Breast epithelium (tissue), 4 donors: ENCODE measurements around the gene KANK3. TPM values are rescaled to one million over a fixed set of nuclear protein-coding genes. Genes with fewer than 3 reads are reported as not detected.

Experiments
- DNase-seq, 2 donors: peaks; one replicate each; pipeline ENCODE4 v3.0.0-alpha.2; 2019; ENCODE audit warnings: low spot score in 2 of 2
- H3K27ac ChIP-seq, 2 donors: fragments of 200-600 bp; sonication (generic) in 1 of 2; one replicate each; pipeline ENCODE4 v1.5.1; 2016 to 2019; ENCODE audit warnings: mild to moderate bottlenecking in 1 of 2
- H3K27me3 ChIP-seq, 2 donors: fragments of 200-600 bp; sonication (generic) in 1 of 2; one replicate each; pipeline versions ENCODE4 v1.5.1 to v1.6.0; 2017 to 2019; ENCODE audit warnings: control low read depth in 1 of 2, mild to moderate bottlenecking in 1 of 2
- H3K36me3 ChIP-seq: fragments of 200-600 bp; one replicate; pipeline ENCODE4 v1.5.1; 2019
- H3K4me1 ChIP-seq, 2 donors: fragments of 200-600 bp; sonication (generic); one replicate each; pipeline ENCODE4 v1.5.1; 2016 to 2019; ENCODE audit warnings: control low read depth in 1 of 2
- H3K4me3 ChIP-seq, 3 donors: fragments of 200-600 bp; sonication (generic); 1 replicate in 2 of 3; 2 replicates in 1 of 3; pipeline ENCODE4 v1.5.1; 2016 to 2019; ENCODE audit warnings: mild to moderate bottlenecking in 3 of 3, moderate library complexity in 2 of 3
- H3K9me3 ChIP-seq, 2 donors: fragments of 200-600 bp; sonication (generic) in 1 of 2; one replicate each; pipeline ENCODE4 v1.5.1; 2016 to 2019; ENCODE audit warnings: control low read depth in 1 of 2
- POLR2A ChIP-seq: fragments of 450-650 bp; IDR thresholded peaks from one replicate; pipeline ENCODE4 v1.6.1; 2016; ENCODE audit warnings: antibody characterized with exemption, mild to moderate bottlenecking, moderate library complexity
- POLR2AphosphoS5 ChIP-seq, 3 donors: sonication (generic); formaldehyde crosslinking; IDR thresholded peaks; one replicate each; pipeline ENCODE4 v1.6.1; 2017; ENCODE audit warnings: antibody characterized with exemption in 3 of 3
- intact Hi-C: fragments of 100-400 bp; cut with DNase I; formaldehyde crosslinking; loops from one replicate; pipeline ENCODE4 v1.15.1; 2023; ENCODE audit warnings: low total_unique reads
- total RNA-seq, 3 donors: library from RNA; depleted of rRNA; stranded (reverse); fragments of >200 nt; gene quantifications; one replicate each; pipeline ENCODE4 v1.1.0, GENCODE V29; 2016
- TF ChIP-seq, protein P1 (sequence below), 3 donors: fragments of 450-650 bp; IDR thresholded peaks; one replicate each; pipeline ENCODE4 v1.5.1; 2016 to 2017; ENCODE audit warnings: antibody characterized with exemption in 3 of 3, mild to moderate bottlenecking in 3 of 3, moderate library complexity in 3 of 3

The KANK3 gene
- total RNA-seq, 3 donors from 2014 or later = 5.6 to 26.2 (median 7.8) TPM

DNA sequence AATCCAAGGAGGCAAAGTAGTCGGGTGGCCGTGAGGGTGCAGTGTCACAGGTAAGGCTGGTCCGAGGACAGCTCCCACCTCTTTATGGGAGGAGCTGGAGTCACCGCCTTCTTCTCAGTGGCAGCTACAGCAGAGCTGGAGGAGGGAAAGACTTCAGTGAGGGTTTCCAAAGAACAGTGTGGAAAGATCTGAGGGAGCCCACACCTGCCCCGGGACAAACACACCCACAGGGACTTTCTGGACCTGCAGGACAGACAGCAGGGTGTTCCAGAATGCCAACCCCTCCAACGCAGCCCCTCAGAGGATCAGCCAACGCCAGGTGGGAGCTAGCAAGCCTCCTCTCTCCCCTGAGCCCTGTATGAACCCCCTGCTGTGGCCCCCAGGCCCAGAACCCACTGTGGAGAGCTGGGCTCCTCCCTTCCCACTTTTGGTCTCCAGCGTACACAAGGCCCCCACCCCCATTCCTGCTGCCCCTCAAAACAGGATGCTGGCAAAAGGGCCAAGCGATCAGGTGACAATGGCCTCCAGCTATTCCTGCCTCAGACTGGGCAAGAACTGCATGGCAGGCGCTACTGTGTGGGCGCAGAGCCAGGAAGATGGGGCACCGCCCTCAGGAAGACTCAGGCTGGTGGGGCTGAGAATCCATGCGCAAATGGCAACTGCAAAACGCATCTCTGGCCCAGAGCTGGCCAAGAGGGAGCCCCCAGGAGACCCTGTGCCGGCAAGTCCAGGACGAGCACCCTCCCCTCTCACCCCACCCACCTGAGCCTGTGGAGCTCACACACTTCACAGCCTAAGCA, 31.4 kb downstream of the KANK3 start:
- intact Hi-C loops = no loop called here
- no peaks in the 10 kb centered on the region for H3K9me3 ChIP-seq
- H3K4me3 ChIP-seq = peak overlapping the region in 1 of 3 donors; percentile 39
- no peaks in the 10 kb centered on the region for H3K27me3 ChIP-seq
- peak in 1 of 2 donors; percentile 83 for DNase-seq
- H3K27ac ChIP-seq = peak overlapping the region; percentile 17 to 81
- TF ChIP-seq POLR2A (no peak), POLR2AphosphoS5 (IDR thresholded peaks at IDR 0.05) (peak in 1 of 3 donors; percentile 24)
- TF ChIP-seq, protein P1, sequence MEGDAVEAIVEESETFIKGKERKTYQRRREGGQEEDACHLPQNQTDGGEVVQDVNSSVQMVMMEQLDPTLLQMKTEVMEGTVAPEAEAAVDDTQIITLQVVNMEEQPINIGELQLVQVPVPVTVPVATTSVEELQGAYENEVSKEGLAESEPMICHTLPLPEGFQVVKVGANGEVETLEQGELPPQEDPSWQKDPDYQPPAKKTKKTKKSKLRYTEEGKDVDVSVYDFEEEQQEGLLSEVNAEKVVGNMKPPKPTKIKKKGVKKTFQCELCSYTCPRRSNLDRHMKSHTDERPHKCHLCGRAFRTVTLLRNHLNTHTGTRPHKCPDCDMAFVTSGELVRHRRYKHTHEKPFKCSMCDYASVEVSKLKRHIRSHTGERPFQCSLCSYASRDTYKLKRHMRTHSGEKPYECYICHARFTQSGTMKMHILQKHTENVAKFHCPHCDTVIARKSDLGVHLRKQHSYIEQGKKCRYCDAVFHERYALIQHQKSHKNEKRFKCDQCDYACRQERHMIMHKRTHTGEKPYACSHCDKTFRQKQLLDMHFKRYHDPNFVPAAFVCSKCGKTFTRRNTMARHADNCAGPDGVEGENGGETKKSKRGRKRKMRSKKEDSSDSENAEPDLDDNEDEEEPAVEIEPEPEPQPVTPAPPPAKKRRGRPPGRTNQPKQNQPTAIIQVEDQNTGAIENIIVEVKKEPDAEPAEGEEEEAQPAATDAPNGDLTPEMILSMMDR (IDR thresholded peaks at IDR 0.05) = no peak
- H3K4me1 ChIP-seq = peaks cover 3 to 9% of the 10 kb centered on the region in 2 donors
- H3K36me3 ChIP-seq = no peaks in the 10 kb centered on the region

DNA sequence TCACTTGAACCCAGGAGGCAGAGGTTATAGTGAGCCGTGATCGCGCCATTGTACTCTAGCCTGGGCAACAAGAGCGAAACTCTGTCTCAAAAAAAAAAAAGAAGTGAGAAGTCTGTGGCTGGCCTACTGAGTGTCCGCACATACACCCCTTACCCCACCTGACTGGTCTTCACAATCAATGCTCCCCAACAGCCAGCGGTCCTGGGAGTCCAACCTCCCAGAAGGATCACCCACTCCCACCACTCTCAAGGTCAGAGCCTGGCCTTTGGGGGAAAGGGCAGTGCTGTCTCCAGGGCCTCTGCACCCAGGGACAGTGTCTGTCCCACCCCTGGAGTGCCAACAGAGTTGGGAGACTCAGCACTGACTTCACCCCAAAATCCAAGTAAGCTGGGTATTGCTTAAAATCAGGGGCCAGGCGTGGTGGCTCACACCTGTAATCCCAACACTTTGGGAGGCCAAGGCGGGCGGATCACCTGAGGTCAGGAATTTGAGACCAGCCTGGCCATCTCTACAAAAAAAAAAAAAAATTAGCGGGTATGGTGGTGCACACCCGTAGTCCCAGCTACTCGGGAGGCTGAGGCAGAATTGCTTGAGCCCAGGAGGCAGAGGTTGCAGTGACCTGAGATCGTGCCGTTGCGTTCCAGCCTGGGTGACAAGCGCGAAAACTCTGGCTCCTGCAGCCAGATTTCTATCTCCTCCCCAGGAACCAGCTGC, 32.6 kb downstream of the KANK3 start:
- no peak for TF ChIP-seq POLR2AphosphoS5 (IDR thresholded peaks at IDR 0.05)
- no peak for TF ChIP-seq POLR2A
- TF ChIP-seq, protein P1 (IDR thresholded peaks at IDR 0.05) = no peak
- Histone ChIP-seq H3K4me1 (peaks cover 3 to 9% of the 10 kb centered on the region in 2 donors), H3K36me3 (no peaks in the 10 kb centered on the region), H3K4me3 (no peak overlapping the region), H3K27ac (peak overlapping the region in 1 of 2 donors; percentile 56), H3K27me3 (no peaks in the 10 kb centered on the region), H3K9me3 (no peaks in the 10 kb centered on the region)
- intact Hi-C loops = no loop called here
- peak in 1 of 2 donors; percentile 43 for DNase-seq

DNA sequence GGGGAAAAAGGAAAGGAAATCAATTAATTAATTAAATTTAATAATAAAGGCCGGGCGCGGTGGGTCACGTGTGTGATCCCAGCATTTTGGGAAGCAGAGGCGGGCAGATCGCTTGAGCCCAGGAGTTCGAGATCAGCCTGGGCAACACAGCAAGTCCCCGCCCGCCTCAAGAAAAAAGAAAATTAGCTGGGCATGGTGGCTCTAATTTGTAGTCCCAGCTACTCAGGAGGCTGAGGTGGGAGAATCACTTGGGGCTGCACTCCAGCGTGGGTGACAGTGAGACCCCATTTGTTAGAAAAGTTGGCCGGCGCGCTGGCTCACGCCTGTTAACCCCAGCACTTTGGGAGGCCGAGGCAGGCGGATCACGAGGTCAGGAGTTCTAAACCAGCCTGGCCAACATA, 34.2 kb downstream of the KANK3 start:
- H3K27me3 ChIP-seq = no peaks in the 10 kb centered on the region
- H3K4me1 ChIP-seq = peaks cover 3 to 9% of the 10 kb centered on the region in 2 donors
- H3K36me3 ChIP-seq = no peaks in the 10 kb centered on the region
- DNase-seq = peak in 1 of 2 donors; percentile 33
- H3K27ac ChIP-seq = no peak overlapping the region
- TF ChIP-seq POLR2AphosphoS5 (IDR thresholded peaks at IDR 0.05) = no peak
- TF ChIP-seq POLR2A = no peak
- TF ChIP-seq, protein P1 (IDR thresholded peaks at IDR 0.05) = no peak
- intact Hi-C loops = no loop called here
- no peaks in the 10 kb centered on the region for H3K9me3 ChIP-seq
- H3K4me3 ChIP-seq = peak overlapping the region; percentile 57 to 74 (median 62)

DNA sequence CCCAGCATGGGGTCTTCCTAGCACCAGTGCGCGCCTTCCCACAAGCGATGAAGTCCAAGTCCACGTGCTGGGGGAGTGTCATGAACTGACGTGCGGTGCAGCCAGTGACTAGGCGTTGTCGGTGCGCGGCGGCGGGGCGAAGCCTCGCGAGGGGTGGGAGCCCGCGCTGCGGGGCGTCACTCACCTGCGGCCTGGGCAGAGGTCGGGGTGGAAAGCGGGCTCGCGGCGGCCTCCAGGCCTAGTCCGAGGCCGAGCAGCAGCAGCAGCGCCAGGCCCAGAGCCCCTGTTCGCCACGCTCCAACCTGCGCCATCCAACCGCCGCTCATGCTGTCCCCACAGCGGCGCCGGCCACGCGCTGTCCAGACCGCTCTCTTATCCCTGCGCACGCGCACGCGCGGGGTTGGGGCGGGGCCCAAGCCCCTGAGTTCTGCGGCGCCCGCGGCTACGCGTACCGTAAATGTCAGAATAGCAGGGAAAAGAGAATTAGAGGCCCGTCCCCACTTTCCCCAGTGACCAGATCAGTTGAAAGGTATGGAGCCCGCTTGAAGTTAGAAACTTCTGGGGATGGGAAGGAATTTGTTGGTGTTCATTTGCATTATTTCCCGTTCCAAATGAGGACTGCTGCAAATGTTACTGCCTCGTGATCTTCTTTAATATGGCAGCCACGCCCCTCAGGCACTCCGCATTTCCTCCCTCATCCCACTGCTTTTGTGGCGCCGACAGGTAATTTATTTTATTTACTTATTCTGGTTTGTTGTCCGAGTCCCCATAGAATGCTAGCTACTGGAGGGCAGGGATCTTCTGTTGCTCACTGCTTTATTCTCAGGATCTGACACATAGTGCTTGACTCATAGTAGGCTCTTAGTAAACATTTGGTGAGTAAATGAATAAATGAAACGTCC, 34.8 kb downstream of the KANK3 start, which contains the start of gene CD320:
CD320 (minus strand) TSS at position 394 of the 902 bp plus-strand sequence; CDS start at position 326, 68 bp downstream.
- TF ChIP-seq, protein P1 (IDR thresholded peaks at IDR 0.05) = no peak
- peak; percentile 33 to 40 (median 38) for TF ChIP-seq POLR2AphosphoS5 (IDR thresholded peaks at IDR 0.05)
- intact Hi-C loops = no loop called here
- Histone ChIP-seq H3K9me3 (no peaks in the 10 kb centered on the region), H3K4me3 (peak within 1 kb of the TSS; percentile 57 to 74 (median 62)), H3K36me3 (no peaks in the 10 kb centered on the region), H3K27ac (peak within 1 kb of the TSS; percentile 38 to 70), H3K4me1 (peaks cover 3 to 9% of the 10 kb centered on the region in 2 donors), H3K27me3 (no peaks in the 10 kb centered on the region)
- DNase-seq = peak; percentile 79 to 85
